Stimulated activated CD4-positive, alpha-beta T cell treated with anti-CD3 and anti-CD28 coated beads, TNF-alpha, amount 100 ng/mL, for 24 hours (primary cell): ENCODE results near the gene WDPCP.
A peak's percentile ranks its signal among the peaks of the same experiment; 100 is the strongest.
"Not testable (repeated sequence)": the region's sequence is repeated elsewhere in the genome, so short reads cannot be mapped to it uniquely, and the experiment has no call there.

Source experiments
- DNase-seq, 3 experiments: peaks; one replicate each; pipeline ENCODE4 v3.0.0-alpha.2; 2020; ENCODE audit warnings: low read depth in 3 of 3

The WDPCP gene

DNA sequence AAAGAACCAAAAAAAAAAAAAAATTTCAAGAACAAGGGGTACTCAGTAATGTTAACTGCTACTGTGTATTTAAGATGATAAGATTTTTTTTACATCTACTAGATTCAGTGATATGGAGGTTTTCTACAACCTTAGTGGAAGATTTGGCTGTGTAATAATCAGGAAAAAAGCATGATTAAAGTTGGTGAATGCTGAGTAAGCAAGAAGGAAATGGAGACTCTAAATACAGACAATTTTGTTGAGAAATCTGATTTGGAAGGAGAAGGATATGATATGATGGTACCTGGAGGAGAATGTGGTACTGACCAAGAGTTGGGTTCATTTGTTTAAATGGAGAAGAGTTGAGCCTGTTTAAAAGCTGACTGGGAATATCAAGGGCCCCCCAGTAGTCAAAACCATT, 125.1 kb downstream of the WDPCP start:
- no peak for DNase-seq

DNA sequence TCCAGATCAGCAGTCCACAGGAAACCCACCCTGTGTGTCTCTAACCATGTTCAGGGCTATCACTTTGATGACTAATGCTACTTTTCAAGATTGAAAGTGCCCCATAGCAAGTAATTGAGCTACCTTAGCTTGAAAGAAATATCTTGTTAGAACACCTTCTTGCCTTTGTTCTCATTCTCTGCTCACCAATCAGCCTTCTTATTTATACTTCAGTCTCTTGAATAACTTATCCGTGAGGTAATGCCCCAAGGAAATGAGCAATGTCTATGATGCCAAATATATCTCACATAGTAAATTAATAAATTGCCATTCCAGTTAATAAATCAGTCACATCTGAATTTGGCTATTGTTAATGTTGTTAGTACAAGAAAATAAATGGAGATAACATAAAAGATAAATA, 141.6 kb downstream of the WDPCP start:
- DNase-seq: no peak

DNA sequence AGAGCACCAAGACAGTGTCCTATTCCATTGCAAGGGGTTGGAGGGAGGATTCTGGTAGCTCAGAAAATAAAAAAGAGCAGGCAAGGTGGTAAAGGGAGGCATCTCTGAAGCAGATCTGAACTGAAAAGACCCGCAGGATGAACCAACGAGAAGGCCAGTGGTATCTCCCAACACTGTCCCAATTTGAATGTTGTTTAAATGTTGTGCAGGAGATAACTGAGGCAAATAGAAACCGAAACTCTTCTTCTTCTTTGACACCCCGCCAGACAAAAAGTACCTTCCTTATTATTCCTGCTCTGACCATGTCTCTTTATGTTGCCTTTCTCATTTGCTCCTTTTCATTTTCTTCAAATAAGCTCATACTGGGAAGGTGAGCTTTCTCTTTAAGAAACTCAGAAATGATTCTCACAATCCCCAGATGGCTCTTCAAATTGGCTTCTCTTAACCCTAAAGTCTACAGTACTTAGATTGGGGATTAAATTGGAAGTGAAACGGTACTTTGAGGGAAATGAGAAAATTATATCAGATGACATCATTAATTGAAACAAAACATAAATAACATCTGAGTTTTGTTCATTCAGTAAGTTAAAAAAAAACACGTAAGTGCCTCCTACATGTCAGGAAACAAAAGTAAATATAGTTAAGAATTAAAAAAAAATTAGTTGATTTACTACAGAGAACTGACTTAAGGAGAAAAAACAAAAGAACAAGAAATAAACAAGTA, 143.6 kb downstream of the WDPCP start:
- no peak for DNase-seq

DNA sequence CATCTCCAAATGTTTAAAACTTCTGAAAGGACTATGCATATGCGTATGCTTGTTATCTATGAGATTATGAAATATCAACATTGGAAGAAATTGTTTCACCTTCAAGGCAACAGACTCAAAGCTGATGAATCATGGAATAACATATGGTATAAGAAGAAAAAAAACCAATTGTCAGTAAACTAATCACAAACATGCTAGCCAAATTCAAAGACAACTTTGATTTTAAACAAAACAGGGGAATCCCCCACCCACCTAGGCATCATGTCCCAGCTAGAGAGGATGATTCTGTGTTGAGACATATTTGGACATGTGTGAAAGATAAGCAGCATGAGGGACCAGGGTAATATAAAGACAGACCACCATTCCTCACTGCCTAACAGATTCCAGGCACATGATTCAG, 147.7 kb downstream of the WDPCP start:
- no peak for DNase-seq

DNA sequence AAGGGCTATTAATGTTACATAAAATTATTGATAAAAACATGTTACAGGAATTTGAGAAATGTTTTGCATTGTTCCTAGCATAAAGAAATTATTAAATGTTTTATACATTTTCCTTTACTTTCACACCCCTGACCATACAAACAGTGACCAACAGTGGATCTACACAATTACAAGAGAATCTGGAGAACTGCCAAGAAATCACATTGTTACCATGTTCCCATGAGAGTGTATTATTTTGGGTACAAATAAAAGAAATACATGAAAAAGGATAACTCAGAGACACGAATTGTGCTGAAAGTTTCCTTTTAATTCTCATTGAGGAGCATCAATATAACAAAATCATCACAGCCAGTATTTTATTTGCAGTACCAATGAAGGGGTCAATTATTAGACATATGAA, 150.1 kb downstream of the WDPCP start:
- DNase-seq: no peak

DNA sequence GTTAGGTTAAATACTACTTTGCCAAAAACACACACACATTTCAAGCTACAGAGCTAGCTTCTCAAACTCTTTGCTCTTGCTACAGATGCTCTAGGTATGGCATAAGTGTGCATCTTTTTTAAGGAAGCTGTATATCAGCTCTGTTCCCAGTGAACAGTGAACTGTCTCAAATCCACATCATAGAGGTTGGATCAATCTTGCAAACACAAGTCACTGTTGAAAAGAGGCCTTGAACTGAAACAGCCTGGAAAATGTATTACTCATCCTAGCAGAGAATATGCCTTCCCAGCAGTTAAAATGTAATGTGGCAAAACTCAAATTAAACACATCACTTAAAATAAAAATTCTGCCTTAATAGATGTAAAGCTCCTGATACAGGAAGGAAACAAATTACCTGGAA, 151.8 kb downstream of the WDPCP start:
- DNase-seq: no peak

DNA sequence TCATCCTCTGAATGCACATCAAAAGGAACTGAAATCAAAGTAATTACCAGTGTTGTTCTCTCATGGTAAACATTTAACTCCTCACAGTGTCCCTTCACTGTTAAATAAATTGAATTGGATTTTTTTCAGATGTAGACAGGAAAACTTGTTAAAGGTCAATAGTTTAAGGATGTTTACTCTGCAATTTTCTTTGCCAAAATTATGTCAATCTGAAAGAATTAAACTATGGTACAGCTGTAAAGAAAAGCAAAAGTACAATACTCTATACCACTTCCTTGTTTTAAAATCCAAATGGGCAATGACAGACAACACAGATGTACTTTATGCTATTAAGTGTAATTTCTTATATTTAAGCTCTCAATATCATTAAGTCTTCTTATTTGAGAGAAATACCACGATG, 153.2 kb downstream of the WDPCP start:
- no peak for DNase-seq

DNA sequence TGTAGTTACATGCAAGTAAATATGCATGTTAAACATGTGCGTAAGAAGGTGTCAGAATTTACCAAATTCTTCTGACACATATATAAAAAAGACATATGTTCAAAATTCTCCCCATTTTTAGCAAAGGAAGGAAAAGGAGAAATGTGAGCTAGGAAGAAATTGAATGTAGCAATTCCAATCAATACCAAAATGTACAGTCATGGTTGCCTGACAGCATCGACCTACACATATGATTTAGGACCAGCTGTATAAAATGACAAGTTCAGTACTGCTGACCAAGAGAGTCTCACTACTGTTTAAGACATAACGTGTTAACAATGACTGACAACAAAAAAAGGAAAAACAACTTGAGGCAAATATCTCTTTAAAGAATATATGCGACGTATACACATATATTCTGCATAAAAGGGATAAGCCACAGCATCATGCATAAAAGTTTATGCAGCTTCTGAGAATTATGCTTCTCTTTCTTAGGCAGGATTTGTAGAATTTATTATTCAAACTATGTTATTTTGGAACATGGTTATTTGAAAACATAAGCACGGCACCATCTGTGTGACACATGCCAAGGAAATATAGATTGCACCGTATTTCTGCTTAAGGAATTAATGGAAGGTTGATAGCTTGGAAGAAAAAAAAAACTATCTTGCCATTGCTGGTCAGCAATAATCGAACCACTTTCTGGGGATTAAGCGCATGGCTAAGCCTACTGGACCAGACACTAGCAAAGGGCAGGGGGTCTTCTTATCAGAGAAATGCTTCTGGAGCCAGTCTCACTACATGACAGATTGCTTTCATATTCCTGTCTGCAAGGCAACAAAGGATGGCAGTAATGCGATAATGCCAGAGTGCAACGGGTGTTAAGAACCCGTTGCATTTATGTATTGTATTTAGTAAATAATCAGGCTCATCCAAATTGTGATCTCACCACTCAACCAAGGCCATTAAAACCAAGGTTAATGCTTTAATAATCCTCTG, 154.0 kb downstream of the WDPCP start:
- DNase-seq: no peak

DNA sequence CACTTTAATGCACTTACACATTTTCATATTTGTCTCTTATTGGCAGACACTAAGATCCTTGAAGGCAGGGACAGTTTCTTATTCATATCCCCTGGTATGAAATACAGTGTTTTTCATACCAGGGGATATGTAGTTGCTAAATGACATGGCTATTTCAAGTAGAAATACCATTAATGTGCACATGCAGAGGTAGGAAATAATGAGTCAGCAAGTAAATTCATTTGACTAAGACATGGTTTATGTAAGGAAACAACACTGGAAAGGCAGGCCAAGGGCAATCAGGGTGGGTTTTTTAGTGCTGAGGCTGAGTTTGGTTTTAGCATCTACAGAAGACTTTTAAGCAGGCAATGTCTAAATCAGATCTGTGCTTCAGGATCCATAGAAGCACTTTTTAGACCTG, 155.9 kb downstream of the WDPCP start:
- DNase-seq: no peak

DNA sequence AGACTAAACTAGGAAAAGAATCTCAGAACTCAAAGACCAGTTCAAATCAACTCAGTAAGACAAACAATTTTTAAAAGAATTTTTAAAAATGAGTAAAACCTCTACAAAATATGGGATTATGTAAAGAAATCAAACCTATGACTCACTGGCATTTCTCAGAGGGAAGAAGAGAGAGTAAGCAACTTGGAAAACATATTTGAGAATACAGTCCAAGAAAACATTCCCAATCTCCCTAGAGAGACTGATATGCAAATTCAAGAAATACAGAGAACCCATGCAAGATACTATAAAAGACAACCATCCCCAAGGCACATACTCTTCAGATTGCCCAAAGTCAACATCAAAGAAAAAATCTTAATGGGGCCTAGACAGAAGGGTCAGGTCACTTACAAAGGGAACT, 162.7 kb downstream of the WDPCP start:
- DNase-seq: no peak

DNA sequence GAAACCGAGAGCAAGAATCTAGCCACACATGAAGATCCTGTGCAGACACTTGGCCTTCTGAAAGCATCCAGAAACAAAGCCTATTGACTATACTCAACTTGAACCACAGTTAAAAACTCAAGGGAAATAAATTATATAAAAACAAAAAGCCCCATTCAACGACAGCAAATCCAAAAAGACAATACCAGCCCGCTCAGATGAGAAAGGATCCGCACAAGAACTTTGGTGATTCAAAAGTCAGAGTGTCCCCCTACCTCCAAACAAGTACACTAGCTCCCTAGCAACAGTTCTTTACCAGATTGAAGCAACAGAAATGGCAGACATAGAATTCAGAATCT, 163.2 kb downstream of the WDPCP start:
- DNase-seq: no peak

DNA sequence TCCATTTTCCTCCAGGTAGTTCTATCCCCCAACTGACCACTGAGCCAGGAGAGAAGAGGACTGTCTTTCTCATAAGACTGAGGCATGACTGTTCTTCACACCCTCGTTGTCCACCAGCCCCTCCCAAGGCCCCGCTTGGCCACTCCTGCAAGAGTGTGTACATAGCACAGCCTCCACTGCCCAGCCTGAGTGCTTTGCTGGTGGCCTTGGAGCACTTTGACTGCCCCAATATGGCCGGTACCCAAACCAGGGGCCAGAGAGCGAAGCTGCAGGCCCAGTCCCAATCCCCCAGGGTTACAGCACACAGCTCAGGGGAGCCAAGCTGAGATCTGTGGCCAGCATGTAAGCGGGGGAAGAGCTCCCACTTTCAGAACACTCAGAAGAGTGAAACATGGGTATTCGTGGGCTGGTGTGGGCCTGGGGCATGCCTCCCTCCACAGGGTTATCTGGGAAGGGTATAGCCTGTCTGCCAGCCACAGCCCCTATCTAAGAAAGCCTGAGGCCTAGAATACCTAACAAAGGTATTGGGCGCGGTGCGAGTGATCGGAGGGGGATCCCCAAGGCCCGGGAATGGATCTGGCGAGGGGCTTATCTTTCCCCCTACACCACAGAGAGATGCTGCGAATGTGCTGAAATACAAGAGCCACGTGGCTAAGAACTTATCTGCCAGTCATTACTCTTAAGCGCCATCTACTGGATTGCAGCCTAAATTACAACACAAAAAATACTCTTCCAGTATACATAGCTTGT, 163.8 kb downstream of the WDPCP start:
- DNase-seq: peak in 1 of 3 experiments; percentile 1

DNA sequence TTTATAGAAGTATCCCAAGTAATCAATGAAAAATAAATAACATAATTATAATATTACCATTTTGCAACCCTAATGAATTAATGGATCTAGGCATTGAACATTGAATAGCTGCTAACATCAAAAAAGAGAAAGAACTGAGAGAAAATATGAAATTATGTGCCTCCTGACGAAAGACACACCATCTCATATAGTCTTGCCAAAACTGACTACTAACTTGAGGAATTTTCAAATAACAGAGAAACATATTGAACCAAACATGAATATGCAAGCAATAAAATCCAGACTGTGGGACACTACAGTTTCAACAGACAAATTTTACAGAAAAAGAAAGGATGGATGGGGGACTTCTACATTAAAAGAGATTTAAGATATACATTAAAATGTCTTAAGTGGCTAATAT, 165.7 kb downstream of the WDPCP start:
- no peak for DNase-seq

DNA sequence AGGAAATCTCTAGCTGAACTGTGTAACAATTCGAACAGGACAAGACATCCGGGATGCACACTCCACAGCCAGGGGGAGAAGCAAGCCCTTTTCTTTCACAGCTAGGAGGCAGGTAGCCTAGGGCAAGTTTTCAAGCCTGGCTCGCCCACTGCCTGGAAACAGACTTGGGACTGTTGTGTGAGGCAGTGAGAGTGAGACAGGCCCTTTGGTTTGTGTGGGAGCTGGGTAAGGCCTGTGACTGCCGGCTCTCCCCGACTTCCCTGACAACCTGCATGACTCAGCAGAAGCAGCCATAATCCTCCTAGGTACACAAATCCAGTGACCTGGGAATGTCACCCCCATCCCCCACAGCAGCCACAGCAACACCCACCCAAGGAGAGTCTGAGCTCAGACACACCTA, 179.7 kb downstream of the WDPCP start:
- DNase-seq: no peak

DNA sequence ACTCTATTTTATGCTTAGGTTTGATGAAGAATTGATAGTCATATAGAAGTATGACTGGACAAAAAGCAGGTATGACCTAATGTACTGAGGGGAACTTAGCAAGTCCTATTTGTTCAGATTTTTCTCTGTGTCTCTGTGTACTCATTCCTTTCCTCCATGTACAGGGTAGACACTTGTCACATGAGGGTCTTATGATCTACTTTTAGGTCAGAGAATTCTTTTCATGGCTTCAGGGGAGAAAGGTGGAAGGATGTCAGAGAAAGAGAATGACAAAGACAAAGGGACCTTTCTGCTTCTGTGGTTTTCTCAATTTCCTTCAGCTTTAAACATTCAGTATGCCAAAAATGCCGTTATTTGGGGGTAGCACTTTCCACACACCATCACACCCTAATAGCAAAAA, 181.6 kb downstream of the WDPCP start:
- no peak for DNase-seq

DNA sequence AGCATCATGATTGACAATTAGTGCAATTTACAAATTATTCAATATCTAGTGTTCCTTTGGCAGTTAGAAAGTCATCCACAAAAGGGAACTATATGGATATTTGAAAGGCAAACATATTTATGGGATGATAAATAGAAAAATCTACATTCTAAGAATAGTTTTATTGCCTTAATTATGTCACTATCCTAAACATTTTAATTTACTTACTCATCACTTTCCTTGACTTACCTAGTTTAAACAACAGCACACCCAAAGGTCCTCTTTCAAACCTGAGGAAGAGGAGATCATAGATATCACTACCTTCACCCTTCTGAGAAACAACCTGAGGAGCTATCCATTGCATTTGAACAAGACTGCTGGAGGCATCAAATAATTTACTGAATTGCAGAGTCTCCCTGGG, 184.5 kb downstream of the WDPCP start:
- no peak for DNase-seq

DNA sequence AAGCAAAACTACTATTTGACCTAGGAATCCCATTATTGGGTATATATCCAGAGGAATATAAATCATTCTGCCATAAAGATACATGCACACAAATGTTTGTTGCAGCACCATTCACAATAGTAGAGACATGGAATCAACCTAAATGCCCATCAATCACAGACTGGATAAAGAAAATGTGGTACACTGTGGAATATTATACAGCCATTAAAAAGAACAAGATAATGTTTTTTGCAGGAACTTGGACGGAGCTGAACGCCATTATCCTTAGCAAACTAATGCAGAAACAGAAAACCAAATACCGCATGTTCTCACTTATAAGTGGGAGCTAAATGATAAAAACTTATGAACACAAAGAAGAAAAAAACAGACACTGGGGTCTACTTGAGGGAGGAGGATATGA, 185.4 kb downstream of the WDPCP start:
- DNase-seq: not testable (repeated sequence)

DNA sequence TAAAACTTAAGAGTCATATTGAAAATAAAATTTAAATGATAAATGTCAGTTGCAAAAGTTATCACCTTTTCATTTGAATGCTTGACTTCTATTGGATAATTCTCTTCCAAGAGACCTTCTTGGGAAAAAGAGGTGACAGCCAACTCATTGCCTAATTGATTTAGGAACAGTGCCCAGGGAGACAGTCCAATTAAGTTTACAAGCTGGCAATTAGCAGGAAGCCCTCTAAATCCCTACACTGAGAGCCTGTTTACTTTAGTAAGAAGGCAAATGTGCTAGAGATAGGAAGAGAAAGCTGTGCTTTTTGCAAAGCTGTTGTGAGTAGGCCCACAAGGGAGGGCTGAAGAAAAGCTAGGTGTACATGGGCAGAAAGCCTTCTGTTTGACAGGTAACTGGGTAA, 189.1 kb downstream of the WDPCP start:
- DNase-seq: no peak

DNA sequence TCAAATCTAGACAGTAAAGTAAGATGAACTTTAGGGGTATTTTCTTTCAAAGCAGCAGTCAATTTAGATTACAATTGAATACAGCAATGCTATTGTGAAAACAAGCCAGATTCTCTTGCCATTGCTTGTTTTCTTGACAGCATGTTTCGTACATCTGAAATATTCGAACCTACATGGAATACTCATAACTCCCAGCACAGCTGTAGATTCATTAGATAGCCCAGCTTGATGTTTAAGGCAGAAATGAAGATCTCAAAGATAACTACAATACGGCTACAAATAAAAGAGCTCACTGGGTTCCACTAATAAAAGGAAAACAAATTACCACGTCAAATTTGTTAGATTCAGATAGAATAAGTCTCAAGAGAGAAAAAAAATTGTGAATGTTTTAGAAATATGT, 208.8 kb downstream of the WDPCP start:
- no peak for DNase-seq

DNA sequence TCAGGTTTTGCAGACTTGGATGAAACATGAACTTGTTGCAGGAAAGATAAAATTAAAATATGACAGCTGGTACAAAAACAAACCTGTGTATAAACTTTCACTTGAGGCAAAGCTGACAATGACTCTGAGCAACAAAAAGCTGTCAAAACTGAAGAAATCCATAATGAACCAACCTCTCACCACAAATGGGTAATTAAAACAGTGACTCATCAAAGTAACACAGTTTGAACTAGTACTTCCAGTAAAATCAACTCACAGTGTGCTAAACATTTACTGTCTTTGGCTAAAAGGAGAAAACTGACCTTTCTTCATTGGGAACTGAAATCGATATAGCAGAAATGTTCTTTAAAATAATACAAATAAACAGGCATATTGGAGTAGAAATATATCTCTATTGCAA, 209.7 kb downstream of the WDPCP start:
- DNase-seq: no peak

DNA sequence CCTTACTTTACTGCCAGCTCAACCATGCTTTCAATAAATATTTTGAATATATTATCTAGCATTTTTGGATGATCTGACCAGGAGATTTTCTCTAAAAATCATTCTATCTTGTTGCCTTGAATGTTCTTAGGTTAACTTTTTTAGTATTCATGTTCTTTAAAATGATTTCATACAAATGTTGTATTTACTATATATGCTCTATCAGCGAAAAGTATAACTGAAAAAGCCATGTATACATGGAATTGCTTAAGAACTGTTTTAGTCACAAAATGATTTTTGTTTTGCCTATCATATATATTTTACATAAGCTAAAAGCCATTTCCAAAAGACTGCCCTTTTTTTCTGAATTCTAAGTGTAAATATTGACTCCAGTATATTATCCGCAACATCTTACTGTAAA, 213.9 kb downstream of the WDPCP start:
- no peak for DNase-seq

DNA sequence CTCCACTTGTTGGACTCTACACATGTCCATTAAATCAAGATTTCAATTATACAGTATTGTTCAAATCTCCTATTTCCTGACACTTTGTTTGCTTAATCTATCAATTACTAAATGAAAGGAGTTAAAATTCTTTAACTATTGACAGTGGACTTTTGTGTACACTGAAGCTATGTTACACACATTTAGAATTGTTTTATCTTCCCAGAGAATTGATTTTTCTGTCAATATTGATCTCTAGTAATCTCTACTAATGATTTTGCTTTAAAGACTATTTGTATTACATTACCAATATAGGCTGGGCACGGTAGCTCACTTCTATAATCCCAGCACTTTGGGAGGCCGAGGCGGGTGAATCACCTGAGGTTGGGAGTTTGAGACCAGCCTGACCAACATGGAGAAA, 215.7 kb downstream of the WDPCP start:
- DNase-seq: no peak

DNA sequence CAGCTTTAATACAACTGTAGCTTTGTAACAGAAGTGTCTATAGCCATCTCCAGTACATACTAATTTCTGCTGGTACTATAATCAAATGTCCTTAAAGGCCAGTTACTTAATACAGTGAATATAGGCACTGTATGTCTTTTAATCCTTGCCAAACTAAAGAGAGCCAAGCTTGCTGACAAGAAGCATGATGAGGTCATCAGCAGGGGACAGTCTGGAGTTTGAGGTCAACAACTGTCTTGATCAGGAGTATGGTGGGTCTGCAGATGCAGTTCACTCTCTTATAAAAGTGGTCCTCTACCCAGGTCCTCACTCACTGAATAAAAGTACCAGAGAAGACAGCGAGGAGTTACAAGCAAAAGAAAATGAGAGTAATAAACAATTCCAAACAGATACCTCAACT, 219.1 kb downstream of the WDPCP start:
- DNase-seq: no peak
